H9 (cell line): ENCODE data around the gene ECHDC3. TPM values are rescaled to one million over a fixed set of nuclear protein-coding genes. Genes with fewer than 3 reads are reported as not detected.

Experiments used
- DNase-seq: peaks from one replicate; pipeline ENCODE4 v3.0.0-alpha.2; 2017
- H2AFZ ChIP-seq: one replicate; pipeline ENCODE4 v1.6.1; 2013; ENCODE audit warnings: mild to moderate bottlenecking, low read length, control low read depth, moderate library complexity
- H2AK5ac ChIP-seq: 2 replicates; pipeline ENCODE4 v1.6.1; 2013; ENCODE audit warnings: low read length, control low read depth, mixed read lengths; ENCODE audit not compliant: insufficient read length
- H2BK120ac ChIP-seq: one replicate; pipeline ENCODE4 v1.6.1; 2013; ENCODE audit warnings: low read depth, mild to moderate bottlenecking, low read length, control low read depth, inconsistent platforms; ENCODE audit not compliant: poor library complexity, severe bottlenecking
- H2BK12ac ChIP-seq: 2 replicates; pipeline ENCODE4 v1.6.1; 2013; ENCODE audit warnings: low read length, control low read depth, mixed read lengths, low read depth; ENCODE audit not compliant: insufficient read length
- H2BK15ac ChIP-seq: 2 replicates; pipeline ENCODE4 v1.6.1; 2013; ENCODE audit warnings: low read depth, low read length, control low read depth
- H2BK20ac ChIP-seq: one replicate; pipeline ENCODE4 v1.6.1; 2013; ENCODE audit warnings: low read depth, mild to moderate bottlenecking, low read length, control low read depth, inconsistent platforms; ENCODE audit not compliant: poor library complexity, severe bottlenecking
- H2BK5ac ChIP-seq: 2 replicates; pipeline ENCODE4 v1.6.1; 2013; ENCODE audit warnings: low read length, control low read depth, mixed read lengths; ENCODE audit not compliant: insufficient read length
- H3K14ac ChIP-seq: 2 replicates; pipeline ENCODE4 v1.6.1; 2013; ENCODE audit warnings: low read length, control low read depth; ENCODE audit not compliant: insufficient read depth
- H3K18ac ChIP-seq: 2 replicates; pipeline ENCODE4 v1.6.1; 2013; ENCODE audit warnings: low read depth, mild to moderate bottlenecking, mixed read lengths, low read length, control low read depth; ENCODE audit not compliant: insufficient read length
- H3K23ac ChIP-seq: 2 replicates; pipeline ENCODE4 v1.6.1; 2013; ENCODE audit warnings: low read length, control low read depth, mixed read lengths, low read depth; ENCODE audit not compliant: insufficient read length
- H3K23me2 ChIP-seq: 2 replicates; pipeline ENCODE4 v1.6.1; 2013; ENCODE audit warnings: low read depth, mild to moderate bottlenecking, mixed read lengths, low read length, control low read depth; ENCODE audit not compliant: insufficient read length, poor library complexity, severe bottlenecking
- H3K27ac ChIP-seq: 2 replicates; pipeline ENCODE4 v1.5.1; 2013; ENCODE audit warnings: low read length, control low read depth, mixed read lengths, low read depth; ENCODE audit not compliant: insufficient read length
- H3K27me3 ChIP-seq: 2 replicates; pipeline ENCODE4 v1.6.1; 2013; ENCODE audit warnings: low read length, control low read depth, inconsistent platforms; ENCODE audit not compliant: insufficient read depth
- H3K4ac ChIP-seq: 2 replicates; pipeline ENCODE4 v1.6.1; 2013; ENCODE audit warnings: low read depth, mild to moderate bottlenecking, control low read depth, inconsistent platforms, low read length, moderate library complexity
- H3K4me1 ChIP-seq: 2 replicates; pipeline ENCODE4 v1.6.1; 2013; ENCODE audit warnings: low read length, control low read depth, inconsistent platforms; ENCODE audit not compliant: insufficient read depth
- H3K4me2 ChIP-seq: 2 replicates; pipeline ENCODE4 v1.6.1; 2013; ENCODE audit warnings: low read length, control low read depth, mixed read lengths; ENCODE audit not compliant: insufficient read length, insufficient read depth
- H3K56ac ChIP-seq: 2 replicates; pipeline ENCODE4 v1.6.1; 2013; ENCODE audit warnings: low read depth, mild to moderate bottlenecking, mixed read lengths, low read length, control low read depth; ENCODE audit not compliant: insufficient read length
- H3K79me1 ChIP-seq: 2 replicates; pipeline ENCODE4 v1.6.1; 2013; ENCODE audit warnings: low read depth, mild to moderate bottlenecking, moderate library complexity, low read length, control low read depth, inconsistent platforms; ENCODE audit not compliant: insufficient read depth, poor library complexity, severe bottlenecking
- H3K79me2 ChIP-seq: 2 replicates; pipeline ENCODE4 v1.6.1; 2013; ENCODE audit warnings: low read length, control low read depth, inconsistent platforms; ENCODE audit not compliant: insufficient read depth
- H3K9ac ChIP-seq: 2 replicates; pipeline ENCODE4 v1.6.1; 2013; ENCODE audit warnings: low read length, control low read depth, mixed read lengths; ENCODE audit not compliant: insufficient read length; ENCODE audit errors: extremely low read depth
- H3K9me3 ChIP-seq: one replicate; pipeline ENCODE4 v1.6.1; 2013; ENCODE audit warnings: low read depth, low read length, inconsistent platforms; ENCODE audit not compliant: control insufficient read depth
- H3T11ph ChIP-seq: one replicate; pipeline ENCODE4 v1.6.1; 2013; ENCODE audit warnings: mild to moderate bottlenecking, low read length, control low read depth, inconsistent platforms
- H4K20me1 ChIP-seq: one replicate; pipeline ENCODE4 v1.6.1; 2013; ENCODE audit not compliant: control insufficient read depth, insufficient read length, insufficient read depth
- H4K5ac ChIP-seq: 2 replicates; pipeline ENCODE4 v1.6.1; 2013; ENCODE audit warnings: low read depth, mild to moderate bottlenecking, mixed read lengths, low read length, control low read depth; ENCODE audit not compliant: insufficient read length
- H4K8ac ChIP-seq: replicated peaks from 2 replicates; pipeline ENCODE4 v1.6.1; 2013; ENCODE audit warnings: low read length, control low read depth, mixed read lengths, low read depth; ENCODE audit not compliant: insufficient read length
- H4K91ac ChIP-seq: 2 replicates; pipeline ENCODE4 v1.6.1; 2013; ENCODE audit warnings: low read depth, mild to moderate bottlenecking, moderate library complexity, mixed read lengths, low read length, control low read depth; ENCODE audit not compliant: insufficient read length
- H3K27ac Mint-ChIP-seq, 3 experiments: 2 replicates in 2 of 3; 3 replicates in 1 of 3; pipeline ENCODE4 v1.8.0; 2020 to 2021; ENCODE audit warnings: mixed read lengths in 3 of 3, mild to moderate bottlenecking in 1 of 3, moderate library complexity in 1 of 3
- H3K27me3 Mint-ChIP-seq: 2 replicates; pipeline ENCODE4 v1.8.0; 2021; ENCODE audit warnings: low read depth, mild to moderate bottlenecking, moderate library complexity, mixed read lengths
- H3K36me3 Mint-ChIP-seq, 3 experiments: 2 replicates in 2 of 3; 3 replicates in 1 of 3; pipeline ENCODE4 v1.8.0; 2020 to 2021; ENCODE audit warnings: low read depth in 3 of 3, mixed read lengths in 3 of 3; ENCODE audit not compliant: insufficient read depth in 1 of 3
- H3K4me1 Mint-ChIP-seq, 2 experiments: 2 replicates each; pipeline ENCODE4 v1.8.0; 2020; ENCODE audit warnings: mixed read lengths in 2 of 2
- H3K4me3 Mint-ChIP-seq, 2 experiments: 2 replicates in 1 of 2; 3 replicates in 1 of 2; pipeline ENCODE4 v1.8.0; 2020 to 2021; ENCODE audit warnings: mild to moderate bottlenecking in 2 of 2, mixed read lengths in 2 of 2, moderate library complexity in 1 of 2
- H3K9me3 Mint-ChIP-seq, 2 experiments: 2 replicates in 1 of 2; 3 replicates in 1 of 2; pipeline ENCODE4 v1.8.0; 2020; ENCODE audit warnings: mild to moderate bottlenecking in 2 of 2, mixed read lengths in 2 of 2, moderate library complexity in 1 of 2
- WGBS: extraction: QIAGEN DNeasy Blood & Tissue Kit; methylation state at CpG from one replicate; pipeline ENCODE4 v1.1.7; 2013; ENCODE audit warnings: missing lambda C conversion rate, low lambda C conversion rate, mixed read lengths; ENCODE audit not compliant: insufficient read length; ENCODE audit errors: extremely low coverage; 5-methylcytosine and 5-hydroxymethylcytosine counted together
- total RNA-seq: library from RNA; stranded (reverse); gene quantifications from 2 replicates; pipeline ENCODE4 v1.2.1, GENCODE V29; 2021
- TF ChIP-seq, protein P1 (sequence below): fragments of 200-600 bp; sonication (generic); conservative IDR thresholded peaks from 3 replicates; pipeline ENCODE4 v1.8.0; 2021; ENCODE audit warnings: antibody characterized with exemption, mild to moderate bottlenecking

Gene ECHDC3
- total RNA-seq, 1 experiment from 2014 or later, result 9.3 TPM

DNA sequence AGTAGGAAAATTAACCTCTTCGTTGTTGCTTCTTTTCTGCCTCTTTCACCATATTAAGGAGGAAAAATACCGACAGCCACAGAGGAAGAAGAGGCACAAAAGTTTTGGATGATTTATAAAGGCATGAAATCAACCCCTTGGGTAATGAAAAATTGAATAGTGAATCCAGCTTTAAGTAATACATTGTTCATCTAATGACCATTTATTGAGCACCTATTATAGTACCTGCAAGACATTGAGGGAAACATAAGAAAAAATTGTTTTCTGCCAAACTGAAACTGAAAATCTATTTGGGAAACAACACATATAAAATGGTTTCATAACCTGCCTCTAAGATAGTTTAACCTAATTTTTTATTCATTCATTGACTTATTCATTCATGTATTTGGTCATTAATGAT, 8.2 kb downstream of the ECHDC3 start:
- H3K4me3 Mint-ChIP-seq, result no peak overlapping the region

More for the DNA sequence above, 8.2 kb downstream of the ECHDC3 start:
- no peak overlapping the region for H3K4me2 ChIP-seq
- H3K4me1 ChIP-seq, result no peaks in the 10 kb centered on the region
- H2BK15ac ChIP-seq, result no peak overlapping the region
- no peaks in the 10 kb centered on the region for H4K20me1 ChIP-seq
- no peak overlapping the region for H2BK12ac ChIP-seq
- no peak overlapping the region for H3T11ph ChIP-seq
- peaks cover 1 to 19% (median 9%) of the 10 kb centered on the region in 3 experiments; a peak in 5 of 7 replicates for H3K36me3 Mint-ChIP-seq
- no peak overlapping the region for H2BK120ac ChIP-seq
- no peaks in the 10 kb centered on the region for H3K79me2 ChIP-seq
- no peak overlapping the region for H3K4ac ChIP-seq
- H4K8ac ChIP-seq, result no peak overlapping the region
- no peak overlapping the region for H3K23ac ChIP-seq
- H3K27ac Mint-ChIP-seq, result no peak overlapping the region
- no peaks in the 10 kb centered on the region for H3K9me3 Mint-ChIP-seq
- H3K4me1 Mint-ChIP-seq, result no peaks in the 10 kb centered on the region
- no peak overlapping the region for H3K9ac ChIP-seq
- H2AK5ac ChIP-seq, result no peak overlapping the region
- H3K79me1 ChIP-seq, result no peaks in the 10 kb centered on the region
- H2AFZ ChIP-seq, result no peak overlapping the region
- H2BK5ac ChIP-seq, result no peak overlapping the region
- TF ChIP-seq, protein P1, sequence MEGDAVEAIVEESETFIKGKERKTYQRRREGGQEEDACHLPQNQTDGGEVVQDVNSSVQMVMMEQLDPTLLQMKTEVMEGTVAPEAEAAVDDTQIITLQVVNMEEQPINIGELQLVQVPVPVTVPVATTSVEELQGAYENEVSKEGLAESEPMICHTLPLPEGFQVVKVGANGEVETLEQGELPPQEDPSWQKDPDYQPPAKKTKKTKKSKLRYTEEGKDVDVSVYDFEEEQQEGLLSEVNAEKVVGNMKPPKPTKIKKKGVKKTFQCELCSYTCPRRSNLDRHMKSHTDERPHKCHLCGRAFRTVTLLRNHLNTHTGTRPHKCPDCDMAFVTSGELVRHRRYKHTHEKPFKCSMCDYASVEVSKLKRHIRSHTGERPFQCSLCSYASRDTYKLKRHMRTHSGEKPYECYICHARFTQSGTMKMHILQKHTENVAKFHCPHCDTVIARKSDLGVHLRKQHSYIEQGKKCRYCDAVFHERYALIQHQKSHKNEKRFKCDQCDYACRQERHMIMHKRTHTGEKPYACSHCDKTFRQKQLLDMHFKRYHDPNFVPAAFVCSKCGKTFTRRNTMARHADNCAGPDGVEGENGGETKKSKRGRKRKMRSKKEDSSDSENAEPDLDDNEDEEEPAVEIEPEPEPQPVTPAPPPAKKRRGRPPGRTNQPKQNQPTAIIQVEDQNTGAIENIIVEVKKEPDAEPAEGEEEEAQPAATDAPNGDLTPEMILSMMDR, result no peak
- H3K18ac ChIP-seq, result no peak overlapping the region
- no peak overlapping the region for H3K56ac ChIP-seq
- H3K14ac ChIP-seq, result no peak overlapping the region
- H3K9me3 ChIP-seq, result no peaks in the 10 kb centered on the region
- H3K27me3 ChIP-seq, result no peaks in the 10 kb centered on the region
- H4K5ac ChIP-seq, result no peak overlapping the region
- no peak overlapping the region for H2BK20ac ChIP-seq
- WGBS, result no CpG with 5 or more reads among the region's 2 CpGs
- H3K23me2 ChIP-seq, result no peaks in the 10 kb centered on the region
- no peaks in the 10 kb centered on the region for H3K27me3 Mint-ChIP-seq
- H3K27ac ChIP-seq, result no peak overlapping the region
- no peak for DNase-seq
- H4K91ac ChIP-seq, result no peak overlapping the region
